HepG2 (cell line): ENCODE results near the gene OR6S1. TPM values are rescaled to one million over a fixed set of nuclear protein-coding genes. Genes with fewer than 3 reads are reported as not detected.

ENCODE experiments used
- ATAD3A ChIP-seq: sonication (generic); formaldehyde crosslinking; IDR thresholded peaks from 2 replicates; pipeline ENCODE4 v1.4.0; 2020; ENCODE audit warnings: missing genetic modification reagents
- ATF7 ChIP-seq, 2 experiments: fragments of 450-650 bp in 1 of 2; sonication (generic) in 1 of 2; formaldehyde crosslinking in 1 of 2; IDR thresholded peaks; 2 replicates each; pipeline versions ENCODE4 v1.4.0 to v1.6.1; 2016 to 2020; ENCODE audit warnings: antibody characterized with exemption in 1 of 2, mild to moderate bottlenecking in 1 of 2, missing genetic modification reagents in 1 of 2
- CCAR2 ChIP-seq: fragments of 200-400 bp; formaldehyde crosslinking; optimal IDR thresholded peaks from 2 replicates; pipeline ENCODE3; 2018; ENCODE audit warnings: low read depth, mild to moderate bottlenecking, low read length, moderate library complexity
- FOXO1 ChIP-seq: sonication (generic); formaldehyde crosslinking; IDR thresholded peaks from 2 replicates; pipeline ENCODE4 v1.4.0; 2020; ENCODE audit warnings: missing genetic modification reagents
- GATA4 ChIP-seq: sonication (generic); IDR thresholded peaks from 2 replicates; pipeline ENCODE4 v1.6.1; 2016; ENCODE audit warnings: antibody characterized with exemption, low read depth, borderline replicate concordance
- HDAC2 ChIP-seq: sonication (generic); formaldehyde crosslinking; IDR thresholded peaks from 2 replicates; pipeline ENCODE4 v1.4.0; 2020; ENCODE audit warnings: missing genetic modification reagents
- HMG20B ChIP-seq: conservative IDR thresholded peaks from 2 replicates; pipeline ENCODE4 v1.6.1; 2016; ENCODE audit warnings: missing genetic modification reagents, missing compliant biosample characterization
- MEIS1 ChIP-seq: sonication (generic); formaldehyde crosslinking; IDR thresholded peaks from 2 replicates; pipeline ENCODE4 v1.9.0; 2021; ENCODE audit warnings: mild to moderate bottlenecking, missing genetic modification reagents, moderate library complexity, borderline replicate concordance
- MIXL1 ChIP-seq: IDR thresholded peaks from 2 replicates; pipeline ENCODE4 v1.6.1; 2016
- PBX2 ChIP-seq: IDR thresholded peaks from 2 replicates; pipeline ENCODE4 v1.6.1; 2016; ENCODE audit warnings: control low read depth
- REL ChIP-seq: sonication (generic); formaldehyde crosslinking; conservative IDR thresholded peaks from 2 replicates; pipeline ENCODE4 v1.8.0; 2022; ENCODE audit warnings: mild to moderate bottlenecking, missing genetic modification reagents, moderate library complexity
- STAG1 ChIP-seq: sonication (generic); formaldehyde crosslinking; IDR thresholded peaks from 2 replicates; pipeline ENCODE4 v1.4.0; 2020; ENCODE audit warnings: missing genetic modification reagents
- TCF12 ChIP-seq, 2 experiments: fragments of 450-650 bp in 1 of 2; sonication (generic) in 1 of 2; formaldehyde crosslinking in 1 of 2; IDR thresholded peaks; 2 replicates each; pipeline versions ENCODE4 v1.6.1 to v1.8.0; 2017 to 2022; ENCODE audit warnings: antibody characterized with exemption in 1 of 2, mild to moderate bottlenecking in 1 of 2, missing genetic modification reagents in 1 of 2, moderate library complexity in 1 of 2
- ZBTB34 ChIP-seq: sonication (generic); formaldehyde crosslinking; IDR thresholded peaks from 2 replicates; pipeline ENCODE4 v1.8.0; 2022; ENCODE audit warnings: mild to moderate bottlenecking, missing genetic modification reagents
- ZFP1 ChIP-seq: IDR thresholded peaks from 2 replicates; pipeline ENCODE4 v1.6.1; 2016
- ZMAT3 ChIP-seq: sonication (generic); formaldehyde crosslinking; conservative IDR thresholded peaks from 2 replicates; pipeline ENCODE4 v1.7.0; 2021; ENCODE audit warnings: missing genetic modification reagents
- ZNF460 ChIP-seq: sonication (generic); formaldehyde crosslinking; IDR thresholded peaks from 2 replicates; pipeline ENCODE4 v1.5.1; 2020; ENCODE audit warnings: missing genetic modification reagents, mild to moderate bottlenecking, borderline replicate concordance
- ZNF589 ChIP-seq: sonication (generic); formaldehyde crosslinking; conservative IDR thresholded peaks from 2 replicates; pipeline ENCODE4 v1.8.0; 2022; ENCODE audit warnings: mild to moderate bottlenecking, moderate library complexity, missing genetic modification reagents
- ZNF615 ChIP-seq: sonication (generic); formaldehyde crosslinking; IDR thresholded peaks from 2 replicates; pipeline ENCODE4 v1.5.0; 2020; ENCODE audit warnings: mild to moderate bottlenecking, missing genetic modification reagents, borderline replicate concordance
- ZNF703 ChIP-seq: sonication (generic); formaldehyde crosslinking; IDR thresholded peaks from 2 replicates; pipeline ENCODE4 v1.5.1; 2020; ENCODE audit warnings: missing genetic modification reagents, mild to moderate bottlenecking, moderate library complexity, borderline replicate concordance
- ZNF788 ChIP-seq: sonication (generic); formaldehyde crosslinking; IDR thresholded peaks from 2 replicates; pipeline ENCODE4 v1.5.0; 2020; ENCODE audit warnings: mild to moderate bottlenecking, missing genetic modification reagents, borderline replicate concordance
- ZSCAN21 ChIP-seq: sonication (generic); formaldehyde crosslinking; IDR thresholded peaks from 2 replicates; pipeline ENCODE4 v1.8.0; 2022; ENCODE audit warnings: mild to moderate bottlenecking, missing genetic modification reagents, moderate library complexity, borderline replicate concordance
- polyA plus RNA-seq, 8 experiments: library from polyadenylated mRNA; depleted of rRNA in 3 of 8; stranded (reverse) in 7 of 8; unstranded in 1 of 8; fragments of >200 nt; fragmentation: Illumina TruSeq in 4 of 8; extraction: Trizol in 4 of 8; gene quantifications; 2 replicates each; pipeline versions ENCODE4 v1.2.1 to v1.2.3, GENCODE V29; 2011 to 2016; ENCODE audit warnings: low read depth in 4 of 8, missing spikeins in 1 of 8, mixed read lengths in 1 of 8; ENCODE audit not compliant: insufficient read depth in 1 of 8
- total RNA-seq, 5 experiments: library from RNA; depleted of rRNA; stranded (reverse); fragments of >200 nt; fragmentation: Illumina TruSeq; extraction: Trizol; gene quantifications; 2 replicates each; pipeline ENCODE4 v1.2.3, GENCODE V29; 2016; ENCODE audit warnings: low read depth in 1 of 5
- TF ChIP-seq, protein P1 (sequence below): fragments of 450-650 bp; IDR thresholded peaks from 2 replicates; pipeline ENCODE4 v1.6.1; 2016
- TF ChIP-seq, protein P2 (sequence below): sonication (generic); formaldehyde crosslinking; conservative IDR thresholded peaks from 2 replicates; pipeline ENCODE4 v1.8.0; 2022; ENCODE audit warnings: mild to moderate bottlenecking, moderate library complexity, missing genetic modification reagents

OR6S1 gene
- total and polyA plus RNA-seq, 2 of the 13 experiments (the other 11 are each of a cell fraction or from before 2014, with no cell fraction given) = 0.09 TPM; not detected in 1

- TF ChIP-seq HDAC2 (CRISPR knock-in tag) (peak; percentile 68), HMG20B (no peak; the same call in 1 of the 2 replicates), TCF12 (IDR thresholded peaks at IDR 0.05) (no peak), TCF12 (CRISPR knock-in tag; IDR thresholded peaks at IDR 0.05) (no peak), ATAD3A (CRISPR knock-in tag) (no peak), MEIS1 (CRISPR knock-in tag) (no peak), GATA4 (no peak), ZSCAN21 (CRISPR knock-in tag) (peak; percentile 43; the same call in 1 of the 2 replicates), ZFP1 (CRISPR knock-in tag) (peak; percentile 75; the same call in 1 of the 2 replicates), ZMAT3 (CRISPR knock-in tag) (peak; percentile 73; the same call in 1 of the 2 replicates), PBX2 (no peak), ZBTB34 (CRISPR knock-in tag) (no peak; the same call in 1 of the 2 replicates), ZNF589 (CRISPR knock-in tag) (peak; percentile 40; the same call in 1 of the 2 replicates), ZNF703 (CRISPR knock-in tag) (no peak), ZNF460 (no peak), ZNF615 (CRISPR knock-in tag) (no peak), REL (CRISPR knock-in tag) (no peak), STAG1 (no peak), CCAR2 (no peak), ZNF788 (CRISPR knock-in tag) (peak; percentile 87; the same call in 1 of the 2 replicates), MIXL1 (CRISPR knock-in tag) (peak; percentile 61; the same call in 1 of the 2 replicates), FOXO1 (no peak; the same call in 1 of the 2 replicates), ATF7 (IDR thresholded peaks at IDR 0.05) (no peak), ATF7 (CRISPR knock-in tag; IDR thresholded peaks at IDR 0.05) (no peak)
- TF ChIP-seq, protein P1, sequence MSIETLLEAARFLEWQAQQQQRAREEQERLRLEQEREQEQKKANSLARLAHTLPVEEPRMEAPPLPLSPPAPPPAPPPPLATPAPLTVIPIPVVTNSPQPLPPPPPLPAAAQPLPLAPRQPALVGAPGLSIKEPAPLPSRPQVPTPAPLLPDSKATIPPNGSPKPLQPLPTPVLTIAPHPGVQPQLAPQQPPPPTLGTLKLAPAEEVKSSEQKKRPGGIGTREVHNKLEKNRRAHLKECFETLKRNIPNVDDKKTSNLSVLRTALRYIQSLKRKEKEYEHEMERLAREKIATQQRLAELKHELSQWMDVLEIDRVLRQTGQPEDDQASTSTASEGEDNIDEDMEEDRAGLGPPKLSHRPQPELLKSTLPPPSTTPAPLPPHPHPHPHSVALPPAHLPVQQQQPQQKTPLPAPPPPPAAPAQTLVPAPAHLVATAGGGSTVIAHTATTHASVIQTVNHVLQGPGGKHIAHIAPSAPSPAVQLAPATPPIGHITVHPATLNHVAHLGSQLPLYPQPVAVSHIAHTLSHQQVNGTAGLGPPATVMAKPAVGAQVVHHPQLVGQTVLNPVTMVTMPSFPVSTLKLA = peak; percentile 22; the same call in 1 of the 2 replicates
- TF ChIP-seq, protein P2, sequence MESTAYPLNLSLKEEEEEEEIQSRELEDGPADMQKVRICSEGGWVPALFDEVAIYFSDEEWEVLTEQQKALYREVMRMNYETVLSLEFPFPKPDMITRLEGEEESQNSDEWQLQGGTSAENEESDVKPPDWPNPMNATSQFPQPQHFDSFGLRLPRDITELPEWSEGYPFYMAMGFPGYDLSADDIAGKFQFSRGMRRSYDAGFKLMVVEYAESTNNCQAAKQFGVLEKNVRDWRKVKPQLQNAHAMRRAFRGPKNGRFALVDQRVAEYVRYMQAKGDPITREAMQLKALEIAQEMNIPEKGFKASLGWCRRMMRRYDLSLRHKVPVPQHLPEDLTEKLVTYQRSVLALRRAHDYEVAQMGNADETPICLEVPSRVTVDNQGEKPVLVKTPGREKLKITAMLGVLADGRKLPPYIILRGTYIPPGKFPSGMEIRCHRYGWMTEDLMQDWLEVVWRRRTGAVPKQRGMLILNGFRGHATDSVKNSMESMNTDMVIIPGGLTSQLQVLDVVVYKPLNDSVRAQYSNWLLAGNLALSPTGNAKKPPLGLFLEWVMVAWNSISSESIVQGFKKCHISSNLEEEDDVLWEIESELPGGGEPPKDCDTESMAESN (CRISPR knock-in tag) = no peak
Measured at GRCh38 chr14:20610002-20610765, 31.3 kb downstream of the OR6S1 start (continued).
